DND-41 (cell line): ENCODE measurements around the gene GLB1L3.

Experiments used
- CTCF ChIP-seq: IDR thresholded peaks from 2 replicates; pipeline ENCODE4 v1.5.1; 2012; ENCODE audit warnings: borderline replicate concordance, low read length, moderate library complexity, mild to moderate bottlenecking; ENCODE audit not compliant: poor library complexity, severe bottlenecking; ENCODE audit errors: extremely low read depth
- EZH2 ChIP-seq: IDR thresholded peaks from 3 replicates; pipeline ENCODE4 v1.6.1; 2012; ENCODE audit warnings: borderline replicate concordance, low read depth, mild to moderate bottlenecking, moderate library complexity, low read length, inconsistent platforms; ENCODE audit not compliant: severe bottlenecking

- TF ChIP-seq CTCF (no peak), EZH2 (no peak)
These were observed 11.4 kb downstream of the GLB1L3 start for GRCh38 chr11:134287561-134287960.
